ENCODE measurements around the gene PCDH9. TPM values are rescaled to one million over a fixed set of nuclear protein-coding genes. Genes with fewer than 3 reads are reported as not detected.
"Not testable (repeated sequence)": the region's sequence is repeated elsewhere in the genome, so short reads cannot be mapped to it uniquely, and the experiment has no call there.

The PCDH9 gene
- total RNA-seq, 1 experiment from 2014 or later, result 1.9 TPM

- Histone ChIP-seq H3K36me3 (no peaks in the 10 kb centered on the region), H3K9me3 (peaks cover 2% of the 10 kb centered on the region; the same call in 1 of the 2 replicates), H3K4me3 (no peak overlapping the region), H3K27me3 (no peaks in the 10 kb centered on the region)
- DNase-seq, result peak; percentile 98
Measured at GRCh38 chr13:66657165-66657881, 572.8 kb downstream of the PCDH9 start.

GRCh38 chr13:66655847-66656454 is 574.2 kb downstream of the PCDH9 start:
- Histone ChIP-seq H3K36me3 (no peaks in the 10 kb centered on the region), H3K9me3 (peaks cover 4% of the 10 kb centered on the region), H3K27me3 (no peaks in the 10 kb centered on the region), H3K4me3 (no peak overlapping the region)
- DNase-seq, result no peak

- no peaks in the 10 kb centered on the region for H3K27me3 ChIP-seq
- no peak overlapping the region for H3K4me3 ChIP-seq
- peaks cover 3% of the 10 kb centered on the region; the same call in 1 of the 2 replicates for H3K9me3 ChIP-seq
- H3K36me3 ChIP-seq, result no peaks in the 10 kb centered on the region
- no peak for DNase-seq
Measured at GRCh38 chr13:66644855-66645460, 585.2 kb downstream of the PCDH9 start.

GRCh38 chr13:66640231-66640630 is 589.9 kb downstream of the PCDH9 start:
- no peaks in the 10 kb centered on the region for H3K27me3 ChIP-seq
- no peak overlapping the region for H3K4me3 ChIP-seq
- no peak for DNase-seq
- no peaks in the 10 kb centered on the region for H3K9me3 ChIP-seq
- H3K36me3 ChIP-seq, result no peaks in the 10 kb centered on the region

- Histone ChIP-seq H3K4me3 (no peak overlapping the region), H3K27me3 (no peaks in the 10 kb centered on the region), H3K36me3 (no peaks in the 10 kb centered on the region), H3K9me3 (no peaks in the 10 kb centered on the region)
- no peak for DNase-seq
Measured at GRCh38 chr13:66639044-66639443, 591.1 kb downstream of the PCDH9 start.

- Histone ChIP-seq H3K36me3 (no peaks in the 10 kb centered on the region), H3K27me3 (no peaks in the 10 kb centered on the region), H3K9me3 (no peaks in the 10 kb centered on the region), H3K4me3 (no peak overlapping the region)
- DNase-seq, result no peak
Measured at GRCh38 chr13:66635526-66635925, 594.6 kb downstream of the PCDH9 start.

GRCh38 chr13:66634384-66634783 is 595.8 kb downstream of the PCDH9 start:
- Histone ChIP-seq H3K4me3 (no peak overlapping the region), H3K9me3 (no peaks in the 10 kb centered on the region), H3K36me3 (no peaks in the 10 kb centered on the region), H3K27me3 (no peaks in the 10 kb centered on the region)
- DNase-seq, result no peak

GRCh38 chr13:66627512-66627911 is 602.6 kb downstream of the PCDH9 start:
- Histone ChIP-seq H3K4me3 (no peak overlapping the region), H3K9me3 (no peaks in the 10 kb centered on the region), H3K27me3 (no peaks in the 10 kb centered on the region), H3K36me3 (no peaks in the 10 kb centered on the region)
- DNase-seq, result no peak

GRCh38 chr13:66624302-66624701 is 605.8 kb downstream of the PCDH9 start:
- H3K9me3 ChIP-seq, result no peaks in the 10 kb centered on the region
- H3K4me3 ChIP-seq, result no peak overlapping the region
- DNase-seq, result no peak
- H3K36me3 ChIP-seq, result no peaks in the 10 kb centered on the region
- no peaks in the 10 kb centered on the region for H3K27me3 ChIP-seq

GRCh38 chr13:66623129-66623820 is 606.9 kb downstream of the PCDH9 start:
- no peaks in the 10 kb centered on the region for H3K9me3 ChIP-seq
- H3K4me3 ChIP-seq, result no peak overlapping the region
- DNase-seq, result no peak

GRCh38 chr13:66621906-66622447 is 608.2 kb downstream of the PCDH9 start:
- H3K9me3 ChIP-seq, H3K4me3 ChIP-seq, H3K36me3 ChIP-seq, H3K27me3 ChIP-seq, DNase-seq: not testable (repeated sequence)

More at GRCh38 chr13:66623129-66623820, 606.9 kb downstream of the PCDH9 start:
- no peaks in the 10 kb centered on the region for H3K27me3 ChIP-seq
- H3K36me3 ChIP-seq, result no peaks in the 10 kb centered on the region

- Histone ChIP-seq H3K36me3 (no peaks in the 10 kb centered on the region), H3K9me3 (no peaks in the 10 kb centered on the region)
- DNase-seq, result no peak
Measured at GRCh38 chr13:66618702-66619101, 611.4 kb downstream of the PCDH9 start.

GRCh38 chr13:66617786-66618185 is 612.4 kb downstream of the PCDH9 start:
- Histone ChIP-seq H3K36me3 (no peaks in the 10 kb centered on the region), H3K27me3 (no peaks in the 10 kb centered on the region), H3K9me3 (no peaks in the 10 kb centered on the region), H3K4me3 (no peak overlapping the region)
- DNase-seq, result no peak

More at GRCh38 chr13:66618702-66619101, 611.4 kb downstream of the PCDH9 start:
- Histone ChIP-seq H3K4me3 (no peak overlapping the region), H3K27me3 (no peaks in the 10 kb centered on the region)

GRCh38 chr13:66612983-66613382 is 617.2 kb downstream of the PCDH9 start:
- DNase-seq, result no peak
- no peaks in the 10 kb centered on the region for H3K36me3 ChIP-seq
- H3K9me3 ChIP-seq, result no peaks in the 10 kb centered on the region
- H3K27me3 ChIP-seq, result no peaks in the 10 kb centered on the region
- no peak overlapping the region for H3K4me3 ChIP-seq

GRCh38 chr13:66586489-66586888 is 643.6 kb downstream of the PCDH9 start:
- H3K27me3 ChIP-seq, result no peaks in the 10 kb centered on the region
- DNase-seq, result no peak
- no peaks in the 10 kb centered on the region for H3K36me3 ChIP-seq
- H3K4me3 ChIP-seq, result no peak overlapping the region
- no peaks in the 10 kb centered on the region for H3K9me3 ChIP-seq

- no peaks in the 10 kb centered on the region for H3K9me3 ChIP-seq
- no peak for DNase-seq
- no peaks in the 10 kb centered on the region for H3K27me3 ChIP-seq
- H3K36me3 ChIP-seq, result no peaks in the 10 kb centered on the region
- H3K4me3 ChIP-seq, result no peak overlapping the region
Measured at GRCh38 chr13:66585669-66586203, 644.4 kb downstream of the PCDH9 start.

GRCh38 chr13:66581675-66582074 is 648.5 kb downstream of the PCDH9 start:
- no peak overlapping the region for H3K4me3 ChIP-seq
- no peaks in the 10 kb centered on the region for H3K9me3 ChIP-seq
- H3K27me3 ChIP-seq, result no peaks in the 10 kb centered on the region
- H3K36me3 ChIP-seq, result no peaks in the 10 kb centered on the region
- no peak for DNase-seq
